Activated CD4-positive, alpha-beta T cell treated with anti-CD3 and anti-CD28 coated beads, Interleukin-2, amount 10 ng/mL, durations not matched to agents 7 days and 5 days (primary cell): ENCODE data around the gene SOS1. TPM values are rescaled to one million over a fixed set of nuclear protein-coding genes. Genes with fewer than 3 reads are reported as not detected.
A peak's percentile ranks its signal among the peaks of the same experiment; 100 is the strongest.
"Not testable (repeated sequence)": the region's sequence is repeated elsewhere in the genome, so short reads cannot be mapped to it uniquely, and the experiment has no call there.

Experiments
- CTCF ChIA-PET: fragments of 350-600 bp; sonication (Branson Sonifier 250); formaldehyde crosslinking; loops from one replicate; lab custom pipeline; 2021; ENCODE audit warnings: antibody characterized with exemption; lab: Charles Lee
- POLR2A ChIA-PET: fragments of 350-600 bp; sonication (Branson Sonifier 250); formaldehyde crosslinking; loops from one replicate; lab custom pipeline; 2021; ENCODE audit warnings: antibody characterized with exemption; lab: Charles Lee
- DNase-seq: peaks from one replicate; pipeline ENCODE4 v3.0.0-alpha.2; 2020
- H3K27ac Mint-ChIP-seq: one replicate; pipeline ENCODE4 v1.8.0; 2021; ENCODE audit warnings: mild to moderate bottlenecking, moderate library complexity, mixed read lengths
- H3K27me3 Mint-ChIP-seq: one replicate; pipeline ENCODE4 v1.8.0; 2021; ENCODE audit warnings: mixed read lengths
- H3K36me3 Mint-ChIP-seq: one replicate; pipeline ENCODE4 v1.8.0; 2021; ENCODE audit warnings: low read depth, mixed read lengths
- H3K4me1 Mint-ChIP-seq: one replicate; pipeline ENCODE4 v1.8.0; 2021; ENCODE audit warnings: mixed read lengths
- H3K4me3 Mint-ChIP-seq: one replicate; pipeline ENCODE4 v1.8.0; 2021; ENCODE audit warnings: mild to moderate bottlenecking, moderate library complexity, mixed read lengths
- H3K9me3 Mint-ChIP-seq: one replicate; pipeline ENCODE4 v1.8.0; 2021; ENCODE audit warnings: mixed read lengths
- total RNA-seq, 2 experiments: library from RNA; stranded (reverse); gene quantifications; one replicate each; pipeline ENCODE4 v1.2.3, GENCODE V29; 2021

The SOS1 gene
- total RNA-seq, 2 experiments from 2014 or later = 204 to 209 TPM

DNA sequence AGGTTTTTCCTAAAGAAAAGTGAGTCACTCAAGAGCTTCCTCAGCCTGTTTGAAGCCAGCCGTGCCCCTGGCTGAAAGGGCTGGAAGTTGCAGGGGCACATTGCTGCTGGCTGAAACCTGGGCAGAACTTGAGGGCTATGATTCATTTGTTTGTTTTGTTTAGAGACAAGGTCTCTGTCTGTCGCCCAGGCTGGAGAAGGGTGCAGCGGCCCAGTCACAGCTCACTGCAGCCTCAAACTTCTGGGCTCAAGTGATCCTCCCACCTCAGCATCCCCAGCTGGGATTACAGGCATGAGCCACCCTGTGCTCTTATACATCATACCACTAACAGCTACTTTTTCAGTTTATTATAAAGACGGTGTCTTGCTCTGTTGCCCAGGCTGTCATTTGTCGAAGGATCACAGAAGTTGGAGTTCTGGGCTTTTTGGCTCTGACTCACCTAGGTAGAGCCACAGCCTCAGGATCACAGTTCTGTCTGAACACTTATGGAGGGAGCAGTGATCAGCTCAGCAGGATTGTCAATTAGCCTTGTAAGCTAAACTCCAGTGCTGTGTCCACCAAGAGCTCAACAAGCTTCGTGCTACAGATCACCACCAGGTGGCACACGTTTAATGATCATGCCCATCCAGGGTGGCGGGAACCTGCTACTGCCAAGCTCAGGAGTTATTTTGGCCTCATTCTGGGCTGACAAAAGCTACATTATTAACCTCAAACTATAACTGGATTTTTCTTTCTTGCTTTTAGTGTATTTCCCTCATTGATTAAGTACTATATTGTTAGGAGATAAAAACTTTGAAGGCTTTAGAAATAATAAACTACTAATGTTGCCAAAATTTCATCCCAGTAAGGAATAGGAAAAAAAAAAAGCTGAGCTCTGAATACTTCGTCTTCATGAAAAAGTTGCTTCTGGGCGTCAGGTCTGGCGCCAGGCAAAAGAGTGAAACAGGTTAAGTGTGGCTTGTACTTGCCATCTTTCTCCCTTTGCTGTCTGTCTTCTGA, 173.3 kb downstream of the SOS1 start:
- no peaks in the 10 kb centered on the region for H3K4me1 Mint-ChIP-seq
- POLR2A ChIA-PET = interaction anchor here (0.6 kb wide), 1 partner anchor 195 kb away, joined by 4 read pairs; no protein-coding TSS in a partner anchor

DNA sequence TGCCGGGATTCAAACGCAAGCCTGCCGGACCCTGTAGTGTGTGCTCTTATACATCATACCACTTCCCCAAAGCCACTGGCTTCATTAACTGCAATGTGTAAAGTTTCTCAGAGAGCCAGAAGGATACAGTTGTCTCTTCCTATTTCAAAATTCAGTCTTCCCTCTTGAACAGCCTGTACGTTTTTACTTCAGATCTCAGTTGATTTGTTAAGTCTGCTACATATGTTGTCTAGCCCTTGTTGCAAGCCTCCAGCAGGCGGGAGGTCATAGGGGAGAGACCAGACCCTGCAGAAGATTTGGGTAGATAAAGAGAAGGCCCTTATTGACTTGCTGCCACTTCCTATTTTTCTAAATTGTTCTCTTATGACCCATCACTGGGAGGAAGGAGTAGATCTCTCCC, 174.9 kb downstream of the SOS1 start:
- H3K4me1 Mint-ChIP-seq = no peaks in the 10 kb centered on the region
- H3K9me3 Mint-ChIP-seq = no peaks in the 10 kb centered on the region
- ChIA-PET POLR2A (no interaction called here), CTCF (interaction anchor here (1.0 to 5.5 kb wide), 4 partner anchors 9 to 282 kb away, joined by 3 to 63 read pairs (median 4); no protein-coding TSS in a partner anchor)
- no peaks in the 10 kb centered on the region for H3K36me3 Mint-ChIP-seq
- H3K27me3 Mint-ChIP-seq = no peaks in the 10 kb centered on the region
- no peak overlapping the region for H3K4me3 Mint-ChIP-seq
- DNase-seq = no peak
- no peak overlapping the region for H3K27ac Mint-ChIP-seq

More for the DNA sequence above, 173.3 kb downstream of the SOS1 start:
- Mint-ChIP-seq H3K27ac (no peak overlapping the region), H3K27me3 (no peaks in the 10 kb centered on the region), H3K36me3 (no peaks in the 10 kb centered on the region), H3K4me3 (no peak overlapping the region), H3K9me3 (no peaks in the 10 kb centered on the region)
- peak; percentile 83 for DNase-seq
- CTCF ChIA-PET = interaction anchor here (0.6 to 5.5 kb wide), 22 partner anchors 7 to 297 kb away, joined by 3 to 63 read pairs (median 3); no protein-coding TSS in a partner anchor

DNA sequence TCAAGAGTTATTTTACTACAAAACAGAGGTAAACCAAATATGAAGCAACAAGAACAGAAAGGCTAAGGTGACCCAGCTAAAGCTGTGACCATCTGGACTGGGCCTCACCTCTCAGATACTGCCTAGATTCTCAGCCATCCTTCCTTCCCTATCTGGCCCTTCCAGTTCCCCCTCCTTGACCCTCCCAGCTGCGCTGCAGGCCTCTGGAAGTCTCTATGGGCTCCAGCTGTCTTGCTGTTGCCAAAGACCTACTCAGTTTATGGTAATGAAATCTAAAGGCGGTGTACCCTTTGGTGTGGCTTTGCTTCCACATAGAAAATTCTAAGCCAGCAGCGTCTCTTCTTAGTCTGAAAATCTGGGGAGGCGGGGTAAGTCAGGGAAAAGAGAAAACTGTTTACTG, 175.5 kb downstream of the SOS1 start:
- no peak for DNase-seq
- Mint-ChIP-seq H3K4me1 (no peaks in the 10 kb centered on the region), H3K4me3 (no peak overlapping the region), H3K36me3 (no peaks in the 10 kb centered on the region), H3K27me3 (peaks cover 2% of the 10 kb centered on the region), H3K27ac (no peak overlapping the region), H3K9me3 (no peaks in the 10 kb centered on the region)
- POLR2A ChIA-PET = no interaction called here
- CTCF ChIA-PET = interaction anchor here (5.5 kb wide), 1 partner anchor 283 kb away, joined by 63 read pairs; no protein-coding TSS in a partner anchor

DNA sequence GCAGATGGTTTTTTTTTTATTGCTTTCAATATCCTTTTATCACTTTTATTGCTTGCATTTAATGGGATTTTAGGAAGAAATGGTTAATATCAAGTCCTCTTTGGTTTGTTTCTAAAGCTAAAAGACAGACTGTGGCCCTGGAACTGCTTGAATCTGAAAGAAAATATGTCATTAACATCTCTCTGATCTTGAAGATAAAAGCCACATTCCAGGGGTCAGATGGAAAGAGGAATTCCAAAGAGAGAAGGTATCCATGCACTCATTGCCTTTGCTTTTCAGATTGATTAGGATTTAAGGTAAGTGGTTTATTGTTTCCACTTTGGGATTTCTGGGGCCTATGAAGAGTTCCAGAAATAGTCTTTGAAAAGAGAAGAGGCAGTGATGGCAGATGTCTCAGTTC, 177.1 kb downstream of the SOS1 start:
- ChIA-PET POLR2A (no interaction called here), CTCF (interaction anchor here (0.6 kb wide), 1 partner anchor 184 kb away, joined by 7 read pairs; no protein-coding TSS in a partner anchor)
- Mint-ChIP-seq H3K9me3 (no peaks in the 10 kb centered on the region), H3K4me1 (no peaks in the 10 kb centered on the region), H3K4me3 (no peak overlapping the region), H3K36me3 (no peaks in the 10 kb centered on the region), H3K27me3 (peaks cover 3% of the 10 kb centered on the region), H3K27ac (no peak overlapping the region)
- no peak for DNase-seq

DNA sequence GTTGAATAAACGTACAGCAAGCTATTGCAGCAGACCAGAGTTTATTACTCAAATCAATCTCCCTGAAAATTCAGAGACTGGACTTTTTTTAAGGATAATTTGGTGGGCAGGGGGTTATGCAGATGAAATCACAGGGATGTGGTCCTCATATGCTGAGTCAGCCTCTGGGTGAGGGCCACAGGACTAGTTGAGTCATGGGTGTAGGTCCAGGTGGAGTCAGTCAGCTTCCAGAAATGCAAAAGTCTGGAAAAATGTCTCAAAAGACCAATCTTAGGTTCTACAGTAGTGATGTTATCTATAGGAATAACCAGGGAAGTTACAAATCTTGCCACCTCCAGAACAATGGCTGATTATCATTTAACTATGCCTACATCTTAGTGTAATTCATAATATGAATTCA, 180.1 kb downstream of the SOS1 start:
- peaks cover 3% of the 10 kb centered on the region for H3K27me3 Mint-ChIP-seq
- H3K9me3 Mint-ChIP-seq = no peaks in the 10 kb centered on the region
- no peak overlapping the region for H3K27ac Mint-ChIP-seq
- no peaks in the 10 kb centered on the region for H3K4me1 Mint-ChIP-seq
- POLR2A ChIA-PET = no interaction called here
- CTCF ChIA-PET = interaction anchor here (0.6 kb wide), 1 partner anchor 20 kb away, joined by 3 read pairs; no protein-coding TSS in a partner anchor
- DNase-seq = no peak
- H3K4me3 Mint-ChIP-seq = no peak overlapping the region
- H3K36me3 Mint-ChIP-seq = no peaks in the 10 kb centered on the region

DNA sequence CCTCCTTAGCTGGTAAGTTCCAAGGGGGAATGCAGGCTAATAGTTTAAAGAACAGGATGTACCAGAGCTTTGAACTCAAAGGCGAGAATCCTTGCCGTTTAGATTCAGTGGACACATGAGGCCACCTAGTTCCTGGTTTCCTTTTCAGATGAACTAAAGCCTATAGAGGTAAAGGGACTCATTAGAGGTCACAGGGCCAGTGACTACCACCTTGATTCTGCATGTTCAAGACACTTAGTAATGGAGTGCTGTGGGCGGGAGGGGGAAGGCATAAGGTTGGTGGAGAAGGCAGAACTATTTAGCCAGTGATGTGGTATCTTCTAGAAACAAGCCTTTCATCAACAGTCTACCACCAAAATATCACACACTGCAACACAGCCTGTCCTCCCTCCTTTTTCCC, 183.3 kb downstream of the SOS1 start:
- peaks cover 5% of the 10 kb centered on the region for H3K27me3 Mint-ChIP-seq
- no peaks in the 10 kb centered on the region for H3K36me3 Mint-ChIP-seq
- H3K9me3 Mint-ChIP-seq = no peaks in the 10 kb centered on the region
- no peak overlapping the region for H3K4me3 Mint-ChIP-seq
- H3K4me1 Mint-ChIP-seq = no peaks in the 10 kb centered on the region
- no peak for DNase-seq
- CTCF ChIA-PET = no interaction called here
- POLR2A ChIA-PET = no interaction called here
- no peak overlapping the region for H3K27ac Mint-ChIP-seq

DNA sequence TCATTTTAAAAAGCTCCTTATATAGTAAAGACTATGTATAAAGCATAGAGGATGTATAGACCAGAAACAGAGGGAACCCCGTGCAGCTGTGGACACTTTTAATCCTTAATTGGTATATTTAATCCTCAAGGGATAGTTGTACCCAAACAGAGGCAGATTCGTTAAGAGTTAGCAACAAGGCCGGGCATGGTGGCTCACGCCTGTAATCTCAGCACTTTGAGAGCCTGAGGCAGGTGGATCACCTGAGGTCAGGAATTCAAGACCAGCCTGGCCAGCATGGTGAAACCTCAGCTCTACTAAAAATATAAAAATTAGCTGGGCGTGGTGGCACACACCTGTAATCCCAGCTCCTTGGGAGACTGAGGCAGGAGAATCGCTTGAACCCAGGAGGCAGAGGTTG, 184.3 kb downstream of the SOS1 start:
- H3K9me3 Mint-ChIP-seq, H3K27me3 Mint-ChIP-seq, H3K27ac Mint-ChIP-seq, POLR2A ChIA-PET, H3K36me3 Mint-ChIP-seq, H3K4me1 Mint-ChIP-seq, DNase-seq, H3K4me3 Mint-ChIP-seq: not testable (repeated sequence)
- CTCF ChIA-PET = interaction anchor here (1.9 kb wide), 1 partner anchor 11 kb away, joined by 8 read pairs; no protein-coding TSS in a partner anchor

DNA sequence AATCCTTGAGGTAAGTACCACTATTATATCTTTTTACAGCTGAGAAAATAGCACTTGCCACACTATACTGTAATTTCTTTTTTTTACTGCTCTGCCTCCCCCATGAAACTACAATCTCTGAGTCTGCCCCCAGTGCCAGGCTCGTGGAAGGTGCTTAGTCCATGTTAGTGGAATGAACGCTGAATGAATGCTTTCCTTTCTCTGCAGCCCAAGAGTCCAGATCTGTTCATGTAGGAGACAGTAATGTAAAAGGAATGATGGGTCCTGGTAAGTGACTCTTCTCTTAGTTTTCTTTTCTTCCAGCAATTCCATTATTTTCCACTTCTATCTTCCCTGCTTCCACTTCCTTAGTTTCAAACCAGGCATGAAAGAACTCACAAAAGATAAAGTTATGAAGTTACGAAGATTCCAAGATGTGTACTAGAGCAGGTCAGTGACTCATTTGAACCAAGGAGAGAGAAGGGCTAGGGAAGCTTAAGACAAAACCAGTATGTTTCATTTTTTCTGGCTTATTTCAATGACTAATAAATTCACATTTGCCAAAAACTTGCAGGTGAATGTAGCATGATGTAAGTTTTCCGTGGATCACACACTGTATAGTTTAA, 185.2 kb downstream of the SOS1 start:
- ChIA-PET POLR2A (no interaction called here), CTCF (interaction anchor here (1.9 kb wide), 1 partner anchor 12 kb away, joined by 8 read pairs; no protein-coding TSS in a partner anchor)
- DNase-seq = no peak
- Mint-ChIP-seq H3K36me3 (no peaks in the 10 kb centered on the region), H3K9me3 (no peaks in the 10 kb centered on the region), H3K4me3 (no peak overlapping the region), H3K27ac (no peak overlapping the region), H3K4me1 (no peaks in the 10 kb centered on the region), H3K27me3 (peaks cover 5% of the 10 kb centered on the region)

DNA sequence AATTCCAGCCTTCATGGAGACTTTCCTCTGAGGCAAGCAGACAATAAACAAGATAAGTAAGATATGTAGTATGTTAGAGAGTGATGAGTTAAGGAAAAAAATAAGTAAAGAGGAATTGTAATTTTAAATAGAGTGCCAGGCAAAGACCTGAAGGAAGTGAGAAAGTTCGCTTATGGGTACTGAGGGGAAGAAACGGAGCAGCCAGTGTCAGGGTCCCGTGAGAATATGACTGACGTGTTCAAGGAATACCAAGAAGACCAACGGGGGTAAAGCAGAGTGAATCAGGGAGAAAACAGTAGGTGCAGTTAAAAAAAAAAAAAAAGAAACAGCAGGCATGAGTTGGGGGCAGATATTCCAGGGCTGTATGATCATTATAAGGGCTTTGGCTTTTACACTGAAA, 186.1 kb downstream of the SOS1 start:
- no peaks in the 10 kb centered on the region for H3K36me3 Mint-ChIP-seq
- peaks cover 2% of the 10 kb centered on the region for H3K27me3 Mint-ChIP-seq
- CTCF ChIA-PET = interaction anchor here (0.6 kb wide), 1 partner anchor 1023 kb away, joined by 3 read pairs; no protein-coding TSS in a partner anchor
- POLR2A ChIA-PET = no interaction called here
- H3K9me3 Mint-ChIP-seq = no peaks in the 10 kb centered on the region
- H3K4me3 Mint-ChIP-seq = no peak overlapping the region
- H3K4me1 Mint-ChIP-seq = no peaks in the 10 kb centered on the region
- DNase-seq = no peak
- H3K27ac Mint-ChIP-seq = no peak overlapping the region

DNA sequence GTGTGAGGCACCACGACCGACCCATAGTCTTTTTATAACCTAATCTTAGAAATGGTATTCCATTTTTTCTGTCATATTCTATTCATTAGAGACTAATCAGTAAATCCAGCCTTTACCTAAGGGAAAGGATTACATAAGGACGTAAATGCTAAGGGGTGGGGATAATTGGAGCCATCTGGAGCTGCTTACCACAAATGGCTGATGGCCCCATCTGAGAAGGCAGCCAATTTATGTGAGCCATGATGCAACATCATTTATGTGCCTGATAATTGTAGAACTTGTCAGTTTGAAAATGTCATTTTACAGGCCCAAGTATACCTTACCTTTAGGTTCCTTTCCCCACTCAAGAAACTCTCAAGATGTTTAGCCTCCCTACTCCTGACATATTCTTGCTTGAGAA, 187.2 kb downstream of the SOS1 start:
- peaks cover 2% of the 10 kb centered on the region for H3K27me3 Mint-ChIP-seq
- DNase-seq = no peak
- no peaks in the 10 kb centered on the region for H3K36me3 Mint-ChIP-seq
- no peak overlapping the region for H3K27ac Mint-ChIP-seq
- no peaks in the 10 kb centered on the region for H3K9me3 Mint-ChIP-seq
- ChIA-PET POLR2A (no interaction called here), CTCF (no interaction called here)
- no peaks in the 10 kb centered on the region for H3K4me1 Mint-ChIP-seq
- H3K4me3 Mint-ChIP-seq = no peak overlapping the region

DNA sequence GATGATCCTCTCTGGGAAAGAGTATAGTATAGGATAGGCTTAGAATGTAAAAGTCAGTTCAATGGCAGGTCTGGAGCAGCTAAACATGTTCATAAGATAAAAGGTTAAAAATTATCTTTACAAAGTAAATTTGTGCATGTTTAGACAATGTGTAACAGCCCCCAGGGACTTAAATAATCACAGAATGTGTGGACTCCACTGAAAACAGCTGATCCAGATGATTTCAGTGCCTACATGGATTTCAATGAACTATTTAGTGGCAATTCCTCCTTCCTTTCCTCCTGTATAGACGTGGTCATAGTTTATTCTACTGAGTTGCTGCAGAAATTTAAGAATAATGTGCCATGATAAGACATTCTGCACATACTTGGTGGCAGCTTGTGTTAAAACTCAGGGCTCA, 188.3 kb downstream of the SOS1 start:
- H3K27me3 Mint-ChIP-seq = peaks cover 2% of the 10 kb centered on the region
- no peaks in the 10 kb centered on the region for H3K9me3 Mint-ChIP-seq
- H3K4me1 Mint-ChIP-seq = no peaks in the 10 kb centered on the region
- ChIA-PET POLR2A (no interaction called here), CTCF (interaction anchor here (1.1 kb wide), 1 partner anchor 178 kb away, joined by 4 read pairs; no protein-coding TSS in a partner anchor)
- no peak overlapping the region for H3K4me3 Mint-ChIP-seq
- no peaks in the 10 kb centered on the region for H3K36me3 Mint-ChIP-seq
- DNase-seq = no peak
- no peak overlapping the region for H3K27ac Mint-ChIP-seq
